Caco-2 (cell line): ENCODE results near the gene LRP1B. TPM values are rescaled to one million over a fixed set of nuclear protein-coding genes. Genes with fewer than 3 reads are reported as not detected.

Experiments
- BruUV-seq: library from RNA; stranded (reverse); fragments of 400-500 nt; replicated peaks from 2 replicates; lab custom pipeline; 2021; lab: Mats Ljungman, UMichigan
- CTCF ChIA-PET: fragments of 300-600 bp; sonication (Branson Sonifier 250); formaldehyde crosslinking; loops from one replicate; lab custom pipeline; 2022; ENCODE audit warnings: antibody characterized with exemption; lab: Charles Lee
- POLR2A ChIA-PET: fragments of 300-600 bp; sonication (Branson Sonifier 250); formaldehyde crosslinking; loops from one replicate; lab custom pipeline; 2022; ENCODE audit warnings: antibody characterized with exemption; lab: Charles Lee
- DNase-seq, 2 experiments: peaks; one replicate each; pipeline versions ENCODE4 v3.0.0 to v3.0.0-alpha.2; 2020 to 2022
- H3K27me3 ChIP-seq: replicated peaks from 2 replicates; pipeline ENCODE4 v1.6.0; 2011; ENCODE audit warnings: low read length; ENCODE audit not compliant: control insufficient read depth, insufficient read depth
- H3K36me3 ChIP-seq: 2 replicates; pipeline ENCODE4 v1.5.1; 2011; ENCODE audit warnings: low read length; ENCODE audit not compliant: control insufficient read depth, insufficient read depth
- H3K4me1 ChIP-seq: fragments of 250-450 bp; sonication (Bioruptor Pico); 2 replicates; pipeline ENCODE4 v1.5.1; 2020; ENCODE audit warnings: mild to moderate bottlenecking
- H3K4me3 ChIP-seq: 2 replicates; pipeline ENCODE4 v1.5.1; 2011; ENCODE audit warnings: low read depth, mild to moderate bottlenecking, control low read depth, low read length
- H3K9me3 ChIP-seq: fragments of 250-450 bp; sonication (Bioruptor Pico); 2 replicates; pipeline ENCODE4 v1.5.1; 2020; ENCODE audit warnings: mild to moderate bottlenecking, moderate library complexity
- H3K27ac Mint-ChIP-seq: one replicate; pipeline ENCODE4 v1.8.0; 2022; ENCODE audit warnings: mixed read lengths; ENCODE audit not compliant: unreplicated experiment
- H3K27me3 Mint-ChIP-seq: one replicate; pipeline ENCODE4 v1.8.0; 2022; ENCODE audit warnings: mixed read lengths; ENCODE audit not compliant: insufficient read depth, unreplicated experiment
- H3K36me3 Mint-ChIP-seq: one replicate; pipeline ENCODE4 v1.8.0; 2022; ENCODE audit warnings: mild to moderate bottlenecking, mixed read lengths; ENCODE audit not compliant: insufficient read depth, unreplicated experiment
- H3K4me1 Mint-ChIP-seq: one replicate; pipeline ENCODE4 v1.8.0; 2022; ENCODE audit warnings: low read depth, mixed read lengths; ENCODE audit not compliant: unreplicated experiment
- H3K4me3 Mint-ChIP-seq: one replicate; pipeline ENCODE4 v1.8.0; 2022; ENCODE audit warnings: mild to moderate bottlenecking, moderate library complexity, mixed read lengths; ENCODE audit not compliant: unreplicated experiment
- H3K9me3 Mint-ChIP-seq: one replicate; pipeline ENCODE4 v1.8.0; 2022; ENCODE audit warnings: mixed read lengths; ENCODE audit not compliant: unreplicated experiment
- intact Hi-C: fragments of 100-400 bp; cut with micrococcal nuclease; formaldehyde crosslinking; loops from one replicate; pipeline ENCODE4 v1.10.0; 2022; ENCODE audit not compliant: unreplicated experiment
- total RNA-seq: library from RNA; stranded (reverse); gene quantifications from 2 replicates; pipeline ENCODE4 v1.2.3, GENCODE V29; 2022
- TF ChIP-seq, protein P1 (sequence below), 2 experiments: fragments of 200-600 bp in 1 of 2; IDR thresholded peaks; 1 replicate in 1 of 2; 2 replicates in 1 of 2; pipeline versions ENCODE4 v1.5.1 to v1.8.0; 2011 to 2022; ENCODE audit warnings: antibody characterized with exemption in 1 of 2, control low read depth in 1 of 2, inconsistent platforms in 1 of 2, low read depth in 1 of 2, low read length in 1 of 2, mild to moderate bottlenecking in 1 of 2, moderate library complexity in 1 of 2; ENCODE audit not compliant: insufficient read depth in 1 of 2, severe bottlenecking in 1 of 2, unreplicated experiment in 1 of 2

LRP1B gene
- total RNA-seq, 1 experiment from 2014 or later, result not detected

DNA sequence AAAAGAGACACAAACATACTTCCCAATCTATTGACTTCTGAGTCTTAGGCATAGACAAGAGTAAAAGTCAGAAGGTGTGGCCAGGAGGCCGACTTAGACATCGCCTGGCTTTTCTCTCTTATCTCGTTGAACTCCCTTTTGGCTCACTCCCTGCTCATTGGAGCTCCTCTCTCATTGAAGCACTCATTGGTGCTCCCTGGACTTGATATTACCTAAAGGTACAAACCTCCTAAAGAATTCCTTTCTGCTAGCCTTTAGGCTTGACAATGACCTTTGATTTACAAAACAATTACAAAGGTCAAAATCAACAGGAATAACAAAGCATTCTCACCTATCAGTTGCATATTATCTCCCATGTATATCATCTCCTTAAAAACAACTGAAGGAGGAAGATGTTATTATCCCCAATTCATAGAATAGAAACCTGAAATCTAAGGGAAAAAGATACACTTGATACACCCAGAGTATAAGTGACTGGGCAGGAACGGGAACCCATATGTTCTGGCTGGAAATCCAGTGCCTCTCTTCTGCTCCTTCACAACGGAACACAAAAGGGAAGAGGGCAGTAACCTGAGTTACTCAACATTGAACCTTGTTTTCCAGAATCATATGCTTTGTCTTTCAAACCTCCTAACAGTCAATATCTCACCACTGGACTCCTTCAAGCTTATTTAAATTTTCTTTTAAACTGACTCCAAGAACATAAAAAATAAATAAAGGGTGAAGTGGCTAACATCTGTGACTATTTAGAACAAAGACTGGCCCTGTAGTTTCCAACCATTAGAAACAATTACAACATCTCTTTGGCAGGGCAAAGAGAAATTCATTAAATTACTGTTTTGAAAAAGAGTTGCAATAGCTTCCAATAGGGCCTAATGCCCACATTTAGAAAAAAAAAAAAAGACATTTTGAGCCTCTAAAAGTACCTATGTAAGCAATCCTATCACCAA, 1247.9 kb downstream of the LRP1B start:
- DNase-seq, result no peak
- Mint-ChIP-seq H3K9me3 (no peaks in the 10 kb centered on the region), H3K27me3 (no peaks in the 10 kb centered on the region), H3K27ac (no peak overlapping the region), H3K4me3 (no peak overlapping the region), H3K36me3 (no peaks in the 10 kb centered on the region), H3K4me1 (no peaks in the 10 kb centered on the region)
- Histone ChIP-seq H3K9me3 (no peaks in the 10 kb centered on the region), H3K27me3 (no peaks in the 10 kb centered on the region), H3K4me1 (no peaks in the 10 kb centered on the region), H3K4me3 (no peak overlapping the region), H3K36me3 (no peaks in the 10 kb centered on the region)
- BruUV-seq, result no TSS peak
- TF ChIP-seq, protein P1, sequence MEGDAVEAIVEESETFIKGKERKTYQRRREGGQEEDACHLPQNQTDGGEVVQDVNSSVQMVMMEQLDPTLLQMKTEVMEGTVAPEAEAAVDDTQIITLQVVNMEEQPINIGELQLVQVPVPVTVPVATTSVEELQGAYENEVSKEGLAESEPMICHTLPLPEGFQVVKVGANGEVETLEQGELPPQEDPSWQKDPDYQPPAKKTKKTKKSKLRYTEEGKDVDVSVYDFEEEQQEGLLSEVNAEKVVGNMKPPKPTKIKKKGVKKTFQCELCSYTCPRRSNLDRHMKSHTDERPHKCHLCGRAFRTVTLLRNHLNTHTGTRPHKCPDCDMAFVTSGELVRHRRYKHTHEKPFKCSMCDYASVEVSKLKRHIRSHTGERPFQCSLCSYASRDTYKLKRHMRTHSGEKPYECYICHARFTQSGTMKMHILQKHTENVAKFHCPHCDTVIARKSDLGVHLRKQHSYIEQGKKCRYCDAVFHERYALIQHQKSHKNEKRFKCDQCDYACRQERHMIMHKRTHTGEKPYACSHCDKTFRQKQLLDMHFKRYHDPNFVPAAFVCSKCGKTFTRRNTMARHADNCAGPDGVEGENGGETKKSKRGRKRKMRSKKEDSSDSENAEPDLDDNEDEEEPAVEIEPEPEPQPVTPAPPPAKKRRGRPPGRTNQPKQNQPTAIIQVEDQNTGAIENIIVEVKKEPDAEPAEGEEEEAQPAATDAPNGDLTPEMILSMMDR (IDR thresholded peaks at IDR 0.05; ENCODE audit: insufficient read depth in 1 of 2, low read depth in 1 of 2, low read length in 1 of 2, severe bottlenecking in 1 of 2, unreplicated experiment in 1 of 2), result no peak
- ChIA-PET POLR2A (no interaction called here), CTCF (interaction anchor here (0.6 kb wide), 1 partner anchor 174 kb away, joined by 3 read pairs; no protein-coding TSS in a partner anchor)
- intact Hi-C loops, result no loop called here

DNA sequence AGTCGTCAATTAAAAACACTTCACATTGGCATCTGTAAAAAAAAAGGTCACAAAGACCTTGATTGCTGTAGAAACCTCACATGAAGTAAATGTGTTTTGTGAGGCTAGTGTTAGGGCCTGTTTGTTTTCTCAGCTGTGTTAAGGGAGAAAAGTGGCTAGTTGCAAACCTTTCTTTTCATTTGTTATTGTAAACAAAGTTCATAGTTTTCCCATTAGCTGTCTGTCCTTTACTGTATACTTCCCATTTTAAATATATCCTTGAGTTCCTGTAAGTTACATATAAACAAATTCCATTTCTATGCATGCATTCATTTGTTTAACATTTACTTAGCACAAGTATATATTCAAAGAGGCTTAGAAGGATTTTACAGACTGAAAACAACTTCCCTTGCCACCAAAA, 1250.2 kb downstream of the LRP1B start:
- TF ChIP-seq, protein P1 (IDR thresholded peaks at IDR 0.05; ENCODE audit: insufficient read depth in 1 of 2, low read depth in 1 of 2, low read length in 1 of 2, severe bottlenecking in 1 of 2, unreplicated experiment in 1 of 2), result no peak
- no peaks in the 10 kb centered on the region for H3K36me3 ChIP-seq
- H3K27ac Mint-ChIP-seq, result no peak overlapping the region
- CTCF ChIA-PET, result no interaction called here
- no peak overlapping the region for H3K4me3 ChIP-seq
- no peak for DNase-seq
- intact Hi-C loops, result no loop called here
- POLR2A ChIA-PET, result no interaction called here
- no peaks in the 10 kb centered on the region for H3K4me1 Mint-ChIP-seq
- H3K4me1 ChIP-seq, result no peaks in the 10 kb centered on the region
- no peaks in the 10 kb centered on the region for H3K27me3 Mint-ChIP-seq
- no peaks in the 10 kb centered on the region for H3K36me3 Mint-ChIP-seq
- H3K9me3 ChIP-seq, result peaks cover 5% of the 10 kb centered on the region; the same call in 1 of the 2 replicates
- H3K27me3 ChIP-seq, result no peaks in the 10 kb centered on the region
- H3K4me3 Mint-ChIP-seq, result no peak overlapping the region
- H3K9me3 Mint-ChIP-seq, result no peaks in the 10 kb centered on the region
- no TSS peak for BruUV-seq

DNA sequence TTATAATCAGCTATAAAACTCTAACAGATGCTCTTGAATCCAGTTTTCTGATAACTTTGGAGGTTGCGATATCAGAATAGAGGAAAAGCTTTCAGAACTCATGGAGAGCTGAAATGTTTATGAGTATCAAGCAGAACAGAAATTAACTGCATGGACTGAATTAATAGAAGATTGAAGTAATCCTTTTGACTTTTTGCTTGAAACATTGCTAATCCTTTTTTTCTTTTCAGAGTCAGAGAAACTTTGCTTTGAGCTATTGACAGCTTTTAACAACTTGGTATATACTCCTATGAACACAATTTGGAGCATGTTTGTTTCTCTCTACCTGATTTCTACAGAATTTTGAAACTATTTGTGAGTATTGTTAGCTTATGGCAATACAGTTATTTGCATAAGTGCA, 1254.8 kb downstream of the LRP1B start:
- ChIA-PET POLR2A (no interaction called here), CTCF (no interaction called here)
- no peaks in the 10 kb centered on the region for H3K27me3 ChIP-seq
- BruUV-seq, result no TSS peak
- Mint-ChIP-seq H3K36me3 (no peaks in the 10 kb centered on the region), H3K4me3 (no peak overlapping the region), H3K27me3 (no peaks in the 10 kb centered on the region), H3K4me1 (no peaks in the 10 kb centered on the region), H3K27ac (no peak overlapping the region), H3K9me3 (peaks cover 8% of the 10 kb centered on the region)
- H3K36me3 ChIP-seq, result no peaks in the 10 kb centered on the region
- no peaks in the 10 kb centered on the region for H3K4me1 ChIP-seq
- peaks cover 18% of the 10 kb centered on the region for H3K9me3 ChIP-seq
- intact Hi-C loops, result no loop called here
- no peak for DNase-seq
- TF ChIP-seq, protein P1 (IDR thresholded peaks at IDR 0.05; ENCODE audit: insufficient read depth in 1 of 2, low read depth in 1 of 2, low read length in 1 of 2, severe bottlenecking in 1 of 2, unreplicated experiment in 1 of 2), result no peak
- H3K4me3 ChIP-seq, result no peak overlapping the region
